Measurements from ENCODE around the gene TBL1XR1.
A peak's percentile ranks its signal among the peaks of the same experiment; 100 is the strongest.
"Not testable (repeated sequence)": the region's sequence is repeated elsewhere in the genome, so short reads cannot be mapped to it uniquely, and the experiment has no call there.

TBL1XR1 gene

DNA sequence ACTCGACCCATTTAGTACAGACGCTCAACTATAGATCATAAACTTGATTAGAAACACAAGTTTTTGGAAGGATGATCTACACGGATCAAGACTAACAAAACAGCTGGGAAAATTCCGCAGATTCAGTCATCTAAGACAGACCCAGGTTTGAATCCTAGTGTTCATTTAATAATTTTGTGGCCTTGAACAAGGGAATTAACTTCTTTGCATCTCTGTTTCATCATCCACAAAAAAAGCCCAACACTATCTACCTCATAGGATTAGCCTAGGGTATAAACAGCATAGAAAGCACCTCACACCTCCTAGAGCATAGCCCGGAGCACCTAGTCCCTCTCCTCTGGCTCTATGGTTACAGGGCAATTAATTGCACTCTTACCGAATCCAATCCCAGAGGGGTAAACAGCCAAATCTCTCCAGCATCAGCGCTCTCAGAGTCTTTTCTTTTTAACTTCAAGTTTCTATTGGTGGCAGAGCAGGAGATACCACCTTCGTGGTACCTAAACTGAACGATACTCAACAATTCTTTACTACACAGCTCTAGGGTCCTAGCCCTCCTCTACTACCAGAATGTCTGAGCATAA, 3.5 kb downstream of the TBL1XR1 start:
- Histone ChIP-seq H3K27me3 (no peaks in the 10 kb centered on the region), H3K9me3 (no peaks in the 10 kb centered on the region), H3K4me3 (peak overlapping the region in 1 of 2 donors; percentile 81), H3K4me1 (peaks cover 0 to 45% (median 16%) of the 10 kb centered on the region in 4 donors), H3K27ac (peak overlapping the region; percentile 40 to 92), H3K36me3 (no peaks in the 10 kb centered on the region)
- intact Hi-C loops (cut with DNase I; ENCODE audit: low total_unique reads) = loop anchor here (10.0 kb wide), 3 partner anchors 401 to 1131 kb away; no protein-coding TSS in a partner anchor
- TF ChIP-seq, protein P1, sequence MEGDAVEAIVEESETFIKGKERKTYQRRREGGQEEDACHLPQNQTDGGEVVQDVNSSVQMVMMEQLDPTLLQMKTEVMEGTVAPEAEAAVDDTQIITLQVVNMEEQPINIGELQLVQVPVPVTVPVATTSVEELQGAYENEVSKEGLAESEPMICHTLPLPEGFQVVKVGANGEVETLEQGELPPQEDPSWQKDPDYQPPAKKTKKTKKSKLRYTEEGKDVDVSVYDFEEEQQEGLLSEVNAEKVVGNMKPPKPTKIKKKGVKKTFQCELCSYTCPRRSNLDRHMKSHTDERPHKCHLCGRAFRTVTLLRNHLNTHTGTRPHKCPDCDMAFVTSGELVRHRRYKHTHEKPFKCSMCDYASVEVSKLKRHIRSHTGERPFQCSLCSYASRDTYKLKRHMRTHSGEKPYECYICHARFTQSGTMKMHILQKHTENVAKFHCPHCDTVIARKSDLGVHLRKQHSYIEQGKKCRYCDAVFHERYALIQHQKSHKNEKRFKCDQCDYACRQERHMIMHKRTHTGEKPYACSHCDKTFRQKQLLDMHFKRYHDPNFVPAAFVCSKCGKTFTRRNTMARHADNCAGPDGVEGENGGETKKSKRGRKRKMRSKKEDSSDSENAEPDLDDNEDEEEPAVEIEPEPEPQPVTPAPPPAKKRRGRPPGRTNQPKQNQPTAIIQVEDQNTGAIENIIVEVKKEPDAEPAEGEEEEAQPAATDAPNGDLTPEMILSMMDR (IDR thresholded peaks at IDR 0.05) = no peak
- no peak for DNase-seq

DNA sequence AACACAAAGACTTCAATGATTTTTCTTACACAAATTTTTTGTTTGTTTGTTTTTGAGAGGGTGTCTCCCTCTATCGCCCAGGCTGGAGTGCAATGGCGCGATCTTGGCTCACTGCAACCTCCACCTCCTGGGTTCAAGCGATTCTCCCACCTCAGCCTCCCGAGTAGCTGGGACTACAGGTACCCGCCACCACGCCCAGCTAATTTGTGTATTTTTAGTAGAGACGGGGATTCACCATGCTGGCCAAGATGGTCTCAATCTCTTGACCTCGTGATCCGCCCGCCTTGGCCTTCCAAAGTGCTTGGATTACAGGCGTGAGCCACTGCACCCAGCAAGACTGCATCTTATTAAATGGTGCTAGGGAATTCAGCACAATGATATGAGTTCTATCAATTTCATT, 4.0 kb downstream of the TBL1XR1 start:
- H3K27me3 ChIP-seq, H3K9me3 ChIP-seq, H3K4me3 ChIP-seq, DNase-seq, H3K36me3 ChIP-seq: not testable (repeated sequence)
- peaks cover 0 to 43% (median 16%) of the 10 kb centered on the region in 4 donors for H3K4me1 ChIP-seq
- peak overlapping the region; percentile 40 to 92 for H3K27ac ChIP-seq
- intact Hi-C loops (cut with DNase I; ENCODE audit: low total_unique reads) = loop anchor here (10.0 kb wide), 3 partner anchors 402 to 1132 kb away; no protein-coding TSS in a partner anchor

DNA sequence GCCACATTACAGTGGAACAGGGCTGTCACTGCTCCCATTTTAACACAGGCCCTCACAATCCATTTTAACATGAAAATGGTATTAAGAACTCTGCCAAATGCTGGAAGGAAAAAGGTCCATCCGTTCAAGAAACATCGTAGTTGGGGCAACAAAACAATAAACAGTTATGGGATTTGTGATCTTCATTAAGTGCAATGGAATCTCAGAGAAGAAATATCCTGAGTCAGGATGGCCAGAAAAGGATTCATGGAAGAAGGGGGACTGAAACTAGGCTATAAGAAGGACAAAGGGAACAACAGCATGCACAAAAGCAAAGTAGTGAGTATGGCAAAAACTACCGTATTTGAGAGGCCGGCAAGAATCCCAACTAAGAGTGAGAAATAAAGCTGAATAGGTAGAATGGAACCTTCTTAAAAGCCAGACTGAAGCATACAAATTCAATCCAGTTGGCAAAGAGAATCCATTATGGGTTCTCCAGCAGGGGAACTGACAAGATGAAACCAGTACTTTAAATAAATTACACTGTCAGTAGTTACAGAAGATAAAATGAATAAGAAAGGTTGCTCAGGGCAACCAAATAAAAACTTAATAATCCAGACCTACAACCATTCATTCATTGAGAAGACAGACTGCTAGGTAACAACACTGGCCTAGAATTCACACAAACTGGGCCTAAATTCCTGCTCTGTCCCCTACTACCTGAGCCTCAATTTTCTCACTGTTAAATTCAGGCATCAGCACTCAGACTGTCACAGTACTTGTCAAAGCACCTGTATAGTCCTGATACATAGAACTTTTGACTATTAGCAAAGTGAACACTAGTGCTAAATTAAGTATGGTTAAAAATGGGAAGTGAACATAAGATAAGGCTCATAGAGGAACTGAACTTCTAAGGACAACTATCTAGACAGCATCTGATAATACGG, 6.3 kb downstream of the TBL1XR1 start:
- Histone ChIP-seq H3K4me3 (no peak overlapping the region), H3K9me3 (no peaks in the 10 kb centered on the region), H3K36me3 (no peaks in the 10 kb centered on the region), H3K27ac (peak overlapping the region; percentile 49 to 55), H3K27me3 (no peaks in the 10 kb centered on the region), H3K4me1 (peaks cover 0 to 45% (median 17%) of the 10 kb centered on the region in 4 donors)
- TF ChIP-seq, protein P1 (IDR thresholded peaks at IDR 0.05) = no peak
- no peak for DNase-seq
- intact Hi-C loops (cut with DNase I; ENCODE audit: low total_unique reads) = loop anchor here (2.0 to 10.0 kb wide), 4 partner anchors 138 to 1134 kb away; no protein-coding TSS in a partner anchor

DNA sequence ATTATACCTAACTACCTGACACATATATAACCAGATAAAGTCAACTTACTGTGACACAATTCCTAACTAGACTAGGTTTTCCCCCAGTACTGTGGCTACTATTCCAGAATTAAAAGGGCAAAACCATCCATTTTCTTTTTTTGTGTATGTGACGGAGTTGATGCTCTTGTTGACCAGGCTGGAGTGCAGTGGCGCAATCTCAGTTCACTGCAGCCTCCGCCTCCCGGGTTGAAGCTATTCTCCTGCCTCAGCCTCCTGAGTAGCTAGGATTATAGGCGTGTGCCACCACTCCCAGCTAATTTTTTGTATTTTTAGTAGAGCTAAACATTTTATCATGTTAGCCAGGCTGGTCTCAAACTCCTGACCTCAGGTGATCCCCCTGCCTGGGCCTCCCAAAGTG, 7.1 kb downstream of the TBL1XR1 start:
- not testable (repeated sequence) for H3K27me3 ChIP-seq, H3K36me3 ChIP-seq, H3K4me3 ChIP-seq, H3K9me3 ChIP-seq, DNase-seq
- Histone ChIP-seq H3K27ac (peak overlapping the region; percentile 49 to 55), H3K4me1 (peaks cover 0 to 54% (median 25%) of the 10 kb centered on the region in 4 donors)
- intact Hi-C loops (cut with DNase I; ENCODE audit: low total_unique reads) = loop anchor here (2.0 to 10.0 kb wide), 4 partner anchors 137 to 1135 kb away; no protein-coding TSS in a partner anchor

DNA sequence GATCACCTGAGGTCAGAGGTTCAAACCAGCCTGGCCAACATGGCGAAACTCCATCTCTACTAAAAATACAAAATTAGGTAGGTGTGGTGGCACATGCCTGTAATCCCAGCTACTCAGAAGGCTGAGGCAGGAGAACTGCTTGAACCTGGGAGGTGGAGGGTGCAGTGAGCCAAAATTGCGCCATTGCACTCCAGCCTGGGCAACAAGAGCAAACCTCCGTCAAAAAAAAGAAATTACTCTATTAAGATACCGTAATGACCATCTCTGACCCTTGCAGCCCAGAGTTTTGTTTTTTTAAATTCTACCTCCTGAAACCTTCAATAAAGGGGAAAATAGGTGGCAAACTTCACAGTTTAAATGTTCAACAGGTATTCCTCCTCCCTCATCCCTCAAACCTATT, 9.0 kb downstream of the TBL1XR1 start:
- H3K27me3 ChIP-seq; H3K4me3 ChIP-seq; intact Hi-C loops (cut with DNase I; ENCODE audit: low total_unique reads); H3K9me3 ChIP-seq; H3K36me3 ChIP-seq; DNase-seq; H3K27ac ChIP-seq: not testable (repeated sequence)
- H3K4me1 ChIP-seq = peaks cover 0 to 55% (median 24%) of the 10 kb centered on the region in 4 donors

DNA sequence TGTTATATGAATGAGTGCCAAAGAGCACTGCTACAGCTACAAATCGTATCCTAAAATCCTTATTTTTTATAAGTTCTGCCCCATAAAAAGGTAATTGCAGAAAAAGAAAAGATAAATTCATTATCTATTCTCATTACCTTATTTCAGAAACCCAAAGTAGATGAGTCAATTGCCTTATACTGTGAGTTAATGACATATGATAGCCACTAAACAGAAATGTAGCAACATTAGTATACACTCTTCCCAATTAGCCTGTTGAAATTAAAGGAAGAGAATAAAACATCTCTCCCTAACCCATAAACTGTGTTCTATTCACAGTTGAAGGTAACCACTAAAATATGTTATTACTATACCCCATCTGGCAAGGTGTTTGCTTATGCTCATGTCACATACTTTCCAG, 11.0 kb downstream of the TBL1XR1 start:
- Histone ChIP-seq H3K9me3 (no peaks in the 10 kb centered on the region), H3K4me1 (peaks cover 0 to 62% (median 29%) of the 10 kb centered on the region in 4 donors), H3K36me3 (no peaks in the 10 kb centered on the region), H3K27me3 (no peaks in the 10 kb centered on the region), H3K27ac (no peak overlapping the region), H3K4me3 (no peak overlapping the region)
- TF ChIP-seq, protein P1 (IDR thresholded peaks at IDR 0.05) = no peak
- intact Hi-C loops (cut with DNase I; ENCODE audit: low total_unique reads) = no loop called here
- no peak for DNase-seq

Data from tibial artery (tissue), 4 donors.